ENCODE measurements around the gene PCDHGA1.

- TF ChIP-seq CTCF (conservative IDR thresholded peaks at IDR 0.05; ENCODE audit: low read depth, low read length) (no peak), EZH2 (IDR thresholded peaks at IDR 0.05; ENCODE audit: low read length, unreplicated experiment) (no peak)
Observed at GRCh38 chr5:141383345-141383744, 53.0 kb downstream of the PCDHGA1 start.
